GM19438 (cell line): Measurements from ENCODE around the gene INO80.
"Not testable (repeated sequence)": the region's sequence is repeated elsewhere in the genome, so short reads cannot be mapped to it uniquely, and the experiment has no call there.

ENCODE experiments used
- ATAC-seq: cut with Tn5 transposase; IDR thresholded peaks from one replicate; pipeline ENCODE4 v1.9.1; 2021; ENCODE audit warnings: low read depth; ENCODE audit not compliant: unreplicated experiment

Gene INO80

GRCh38 chr15:41116116-41116961, at the start of gene INO80:
INO80 (minus strand) TSS chr15:41116280; CDS start chr15:41096310, 19,970 bp downstream.
- peak; percentile 77 for ATAC-seq

GRCh38 chr15:41161736-41162135, 45.7 kb upstream of the INO80 start:
- no peak for ATAC-seq

GRCh38 chr15:41161336-41161735, 45.3 kb upstream of the INO80 start:
- ATAC-seq: no peak

GRCh38 chr15:41160639-41161315, 44.7 kb upstream of the INO80 start:
- ATAC-seq: no peak

GRCh38 chr15:41154412-41154811, 38.3 kb upstream of the INO80 start:
- ATAC-seq: no peak

- no peak for ATAC-seq
Measured at GRCh38 chr15:41153733-41154132, 37.7 kb upstream of the INO80 start.

- ATAC-seq: no peak
Measured at GRCh38 chr15:41151451-41152005, 35.4 kb upstream of the INO80 start.

GRCh38 chr15:41150279-41150678, 34.2 kb upstream of the INO80 start:
- no peak for ATAC-seq

- ATAC-seq: no peak
Measured at GRCh38 chr15:41148065-41148464, 32.0 kb upstream of the INO80 start.

- ATAC-seq: no peak
Measured at GRCh38 chr15:41139619-41140018, 23.5 kb upstream of the INO80 start.

GRCh38 chr15:41139112-41139511, 23.0 kb upstream of the INO80 start:
- ATAC-seq: not testable (repeated sequence)

GRCh38 chr15:41135580-41135979, 19.5 kb upstream of the INO80 start:
- ATAC-seq: not testable (repeated sequence)

GRCh38 chr15:41133454-41133853, 17.4 kb upstream of the INO80 start:
- no peak for ATAC-seq

- not testable (repeated sequence) for ATAC-seq
Measured at GRCh38 chr15:41132094-41132493, 16.0 kb upstream of the INO80 start.

GRCh38 chr15:41128174-41128902, 12.3 kb upstream of the INO80 start:
- no peak for ATAC-seq

- no peak for ATAC-seq
Measured at GRCh38 chr15:41125931-41126642, 10.0 kb upstream of the INO80 start.

GRCh38 chr15:41125063-41125669, 9.1 kb upstream of the INO80 start:
- ATAC-seq: no peak

- no peak for ATAC-seq
Measured at GRCh38 chr15:41124058-41124457, 8.0 kb upstream of the INO80 start.

- ATAC-seq: no peak
Measured at GRCh38 chr15:41122849-41123248, 6.8 kb upstream of the INO80 start.

GRCh38 chr15:41121951-41122350, 5.9 kb upstream of the INO80 start:
- ATAC-seq: no peak
